Testis (tissue), 3 donors: Measurements from ENCODE around the gene PCBP3. TPM values are rescaled to one million over a fixed set of nuclear protein-coding genes. Genes with fewer than 3 reads are reported as not detected.

Experiments used
- DNase-seq: peaks from one replicate; pipeline ENCODE4 v3.0.0-alpha.2; 2019
- H3K27ac ChIP-seq, 2 donors: fragments of 200-600 bp; sonication (generic); one replicate each; pipeline ENCODE4 v1.5.1; 2019
- H3K27me3 ChIP-seq: fragments of 200-600 bp; sonication (generic); one replicate; pipeline ENCODE4 v1.5.1; 2019
- H3K36me3 ChIP-seq: fragments of 200-600 bp; sonication (generic); one replicate; pipeline ENCODE4 v1.5.1; 2017; ENCODE audit warnings: low read depth; ENCODE audit errors: missing control alignments
- H3K4me1 ChIP-seq: fragments of 200-600 bp; sonication (generic); one replicate; pipeline ENCODE4 v1.5.1; 2019
- H3K4me3 ChIP-seq, 2 donors: fragments of 200-600 bp; sonication (generic); one replicate each; pipeline ENCODE4 v1.5.1; 2017 to 2019
- H3K9me3 ChIP-seq: fragments of 200-600 bp; sonication (generic); one replicate; pipeline ENCODE4 v1.5.1; 2017
- CTCF ChIP-seq, 3 experiments: fragments of 450-650 bp in 2 of 3; fragments of 200-600 bp in 1 of 3; sonication (generic) in 1 of 3; IDR thresholded peaks; one replicate each; pipeline ENCODE4 v1.5.1; 2016 to 2019; ENCODE audit warnings: antibody characterized with exemption in 3 of 3, mild to moderate bottlenecking in 2 of 3, moderate library complexity in 1 of 3
- POLR2A ChIP-seq: fragments of 450-650 bp; IDR thresholded peaks from one replicate; pipeline ENCODE4 v1.6.1; 2017; ENCODE audit warnings: antibody characterized with exemption, mild to moderate bottlenecking, moderate library complexity
- WGBS, 2 donors: methylation state at CpG; one replicate each; pipeline ENCODE4 v1.1.5; 2018; 5-methylcytosine and 5-hydroxymethylcytosine counted together
- intact Hi-C: fragments of 100-400 bp; cut with DNase I; formaldehyde crosslinking; loops from one replicate; pipeline ENCODE4 v1.15.1; 2023; ENCODE audit warnings: low total_unique reads
- polyA plus RNA-seq: library from polyadenylated mRNA; stranded (reverse); fragments of 350-450 nt; fragmentation: Illumina TruSeq; extraction: RNeasy Lipid Tissue Mini Kit (QIAGEN cat#74804); gene quantifications from one replicate; pipeline ENCODE4 v1.2.3, GENCODE V29; 2014; ENCODE audit warnings: low read depth, low replicate concordance; ENCODE audit not compliant: insufficient read depth
- total RNA-seq, 2 donors: library from RNA; depleted of rRNA; stranded (reverse); fragments of >200 nt; gene quantifications; one replicate each; pipeline ENCODE4 v1.2.3, GENCODE V29; 2016

The PCBP3 gene
- total and polyA plus RNA-seq, 3 donors from 2014 or later = 35.7 to 58.3 (median 38.0) TPM

GRCh38 chr21:45940091-45940490 lies 296.6 kb downstream of the PCBP3 start:
- Histone ChIP-seq H3K4me3 (no peak overlapping the region), H3K27me3 (no peaks in the 10 kb centered on the region), H3K4me1 (no peaks in the 10 kb centered on the region), H3K27ac (no peak overlapping the region), H3K9me3 (no peaks in the 10 kb centered on the region), H3K36me3 (no peaks in the 10 kb centered on the region)
- intact Hi-C loops = no loop called here
- no peak for DNase-seq
- WGBS, 2 donors = 92 to 94% methylated on average over 18 to 20 of the region's 20 CpGs
- TF ChIP-seq POLR2A (no peak), CTCF (IDR thresholded peaks at IDR 0.05) (no peak)

GRCh38 chr21:45940621-45941337 lies 297.3 kb downstream of the PCBP3 start:
- Histone ChIP-seq H3K27ac (no peak overlapping the region), H3K36me3 (no peaks in the 10 kb centered on the region), H3K9me3 (no peaks in the 10 kb centered on the region), H3K4me1 (no peaks in the 10 kb centered on the region), H3K4me3 (no peak overlapping the region), H3K27me3 (no peaks in the 10 kb centered on the region)
- TF ChIP-seq CTCF (IDR thresholded peaks at IDR 0.05) = no peak
- TF ChIP-seq POLR2A = no peak
- 93% methylated on average over 5 to 23 of the region's 23 CpGs for WGBS, 2 donors
- DNase-seq = no peak
- intact Hi-C loops = no loop called here

- DNase-seq = no peak
- H3K36me3 ChIP-seq = no peaks in the 10 kb centered on the region
- intact Hi-C loops = no loop called here
- no peak overlapping the region for H3K27ac ChIP-seq
- TF ChIP-seq CTCF (IDR thresholded peaks at IDR 0.05) (no peak), POLR2A (no peak)
- no peaks in the 10 kb centered on the region for H3K9me3 ChIP-seq
- H3K27me3 ChIP-seq = no peaks in the 10 kb centered on the region
- no peak overlapping the region for H3K4me3 ChIP-seq
- no peaks in the 10 kb centered on the region for H3K4me1 ChIP-seq
- 79 to 83% methylated on average over 5 to 14 of the region's 14 CpGs for WGBS, 2 donors
These were observed 297.8 kb downstream of the PCBP3 start for GRCh38 chr21:45941338-45941710.

DNA sequence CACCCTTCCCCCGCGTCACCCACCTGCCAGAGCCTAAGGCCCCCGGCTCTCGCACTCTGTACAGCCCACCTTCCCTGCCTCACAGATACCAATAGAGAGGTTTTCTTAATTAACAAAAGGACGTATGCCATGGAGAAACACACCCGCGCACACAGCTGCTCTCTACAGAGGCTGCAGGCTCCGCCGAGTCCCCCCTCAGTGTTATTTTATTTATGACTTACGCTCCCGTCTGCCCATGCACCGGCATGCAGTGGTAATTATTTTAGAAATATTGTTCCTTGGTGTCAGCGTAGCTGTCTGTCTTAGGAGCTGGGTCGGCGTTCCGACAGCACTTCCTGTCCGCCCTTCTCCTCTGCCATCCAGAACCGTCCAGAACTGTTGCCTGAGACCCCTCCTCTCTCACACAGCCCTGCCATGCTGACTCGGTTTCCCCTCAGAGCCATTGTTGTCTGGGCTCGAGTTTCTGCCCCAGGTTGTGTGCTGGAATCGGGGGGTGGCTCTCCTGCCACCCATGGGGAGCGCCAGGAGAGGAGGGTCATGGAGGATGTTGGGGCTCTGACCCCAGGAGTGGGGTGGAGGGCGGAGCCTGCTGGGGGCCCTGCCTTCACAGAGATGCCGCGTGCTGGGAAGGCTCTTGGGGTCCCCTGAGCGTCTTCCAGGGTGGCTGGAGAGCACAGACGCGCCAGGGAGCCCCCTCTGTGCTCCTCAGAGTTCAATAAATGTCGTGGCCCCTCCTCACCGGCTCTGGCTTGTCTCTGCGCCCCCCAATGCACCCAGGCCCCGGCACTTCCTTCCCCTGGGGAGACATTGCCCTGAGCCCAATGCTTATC lies 298.4 kb downstream of the PCBP3 start:
- Histone ChIP-seq H3K4me1 (no peaks in the 10 kb centered on the region), H3K27ac (no peak overlapping the region), H3K4me3 (no peak overlapping the region), H3K27me3 (no peaks in the 10 kb centered on the region), H3K36me3 (no peaks in the 10 kb centered on the region), H3K9me3 (no peaks in the 10 kb centered on the region)
- WGBS, 2 donors = 78 to 81% methylated on average over 26 to 32 of the region's 32 CpGs
- intact Hi-C loops = no loop called here
- TF ChIP-seq CTCF (IDR thresholded peaks at IDR 0.05) = no peak
- no peak for TF ChIP-seq POLR2A
- no peak for DNase-seq
